HUES6 (cell line): ENCODE results near the gene SIX1.

ENCODE experiments used
- H3K27ac ChIP-seq: 2 replicates; pipeline ENCODE4 v1.7.0; 2013; ENCODE audit warnings: low read depth, mild to moderate bottlenecking, low read length, inconsistent platforms
- H3K27me3 ChIP-seq: 2 replicates; pipeline ENCODE4 v1.6.1; 2013; ENCODE audit warnings: low read length; ENCODE audit not compliant: control insufficient read depth, insufficient read depth
- H3K36me3 ChIP-seq: 2 replicates; pipeline ENCODE4 v1.6.1; 2013; ENCODE audit warnings: low read length; ENCODE audit not compliant: control insufficient read depth, insufficient read depth
- H3K4me1 ChIP-seq: 2 replicates; pipeline ENCODE4 v1.6.1; 2013; ENCODE audit warnings: low read length; ENCODE audit not compliant: control insufficient read depth, insufficient read depth
- H3K4me3 ChIP-seq: 2 replicates; pipeline ENCODE4 v1.5.1; 2013; ENCODE audit warnings: low read depth, low read length
- H3K9ac ChIP-seq: one replicate; pipeline ENCODE4 v1.6.1; 2013; ENCODE audit warnings: mild to moderate bottlenecking, low read length
- H3K9me3 ChIP-seq: 2 replicates; pipeline ENCODE4 v1.6.1; 2013; ENCODE audit warnings: low read depth, low read length; ENCODE audit not compliant: control insufficient read depth, insufficient read depth

SIX1 gene

DNA sequence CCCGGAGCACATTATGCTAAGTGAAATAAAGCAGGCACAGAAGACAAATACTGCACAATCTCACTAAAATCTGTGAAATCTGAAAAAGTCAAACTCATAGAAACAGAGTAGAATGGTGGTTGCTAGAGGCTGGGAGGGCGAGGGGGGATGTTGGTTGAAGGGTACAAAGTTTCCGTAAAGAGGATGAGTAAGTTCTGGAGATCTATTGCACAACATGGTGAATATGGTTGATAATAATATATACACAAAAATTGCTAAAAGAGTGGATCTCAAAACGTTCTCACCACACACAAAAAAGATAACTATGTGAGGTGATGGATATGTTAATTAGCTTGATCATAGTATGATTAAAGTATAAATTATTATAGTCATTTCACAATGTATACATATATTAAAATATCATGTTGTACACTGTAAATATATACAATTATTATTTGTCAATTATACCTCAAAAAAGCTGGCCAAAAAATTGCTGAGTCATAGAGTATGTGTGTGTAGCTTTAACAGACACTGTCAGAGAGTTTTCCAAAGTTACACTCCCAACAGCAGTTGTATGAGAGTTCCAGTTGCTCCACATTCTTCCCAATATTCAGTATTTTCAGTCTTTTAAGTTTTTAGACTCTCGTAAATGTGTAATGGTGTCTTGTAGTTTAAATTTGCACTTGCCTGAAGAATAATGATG lies 19.3 kb upstream of the SIX1 start:
- H3K4me1 ChIP-seq: no peaks in the 10 kb centered on the region
- H3K27me3 ChIP-seq: no peaks in the 10 kb centered on the region
- no peaks in the 10 kb centered on the region for H3K9me3 ChIP-seq
- no peak overlapping the region for H3K27ac ChIP-seq
- H3K36me3 ChIP-seq: no peaks in the 10 kb centered on the region
- no peak overlapping the region for H3K9ac ChIP-seq
- H3K4me3 ChIP-seq: no peak overlapping the region

DNA sequence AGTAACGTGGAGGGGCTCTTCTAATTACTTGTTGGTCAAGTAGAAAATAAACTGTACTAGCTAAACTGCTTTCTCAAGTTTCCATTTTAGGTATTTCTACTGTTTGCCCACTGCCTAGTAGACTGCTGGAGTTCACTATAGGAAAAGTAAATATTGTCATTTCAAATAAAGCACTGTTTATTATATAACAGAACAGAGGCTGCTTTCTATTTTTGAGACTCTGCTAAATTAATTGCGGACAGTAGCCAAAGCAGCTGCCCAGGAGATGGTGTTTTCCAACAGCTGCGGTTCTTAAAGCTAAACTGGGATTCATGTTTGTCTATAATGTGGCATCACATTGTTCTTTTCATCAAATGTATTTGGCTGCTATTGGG lies 15.9 kb upstream of the SIX1 start:
- Histone ChIP-seq H3K27ac (no peak overlapping the region), H3K4me1 (no peaks in the 10 kb centered on the region), H3K27me3 (peaks cover 4% of the 10 kb centered on the region; the same call in 1 of the 2 replicates), H3K36me3 (no peaks in the 10 kb centered on the region), H3K9ac (no peak overlapping the region), H3K9me3 (no peaks in the 10 kb centered on the region), H3K4me3 (no peak overlapping the region)

GRCh38 chr14:60662982-60663381 lies 13.7 kb upstream of the SIX1 start:
- Histone ChIP-seq H3K9me3 (no peaks in the 10 kb centered on the region), H3K27me3 (peaks cover 26% of the 10 kb centered on the region), H3K4me1 (peaks cover 7% of the 10 kb centered on the region), H3K27ac (no peak overlapping the region), H3K4me3 (no peak overlapping the region), H3K9ac (no peak overlapping the region), H3K36me3 (no peaks in the 10 kb centered on the region)

DNA sequence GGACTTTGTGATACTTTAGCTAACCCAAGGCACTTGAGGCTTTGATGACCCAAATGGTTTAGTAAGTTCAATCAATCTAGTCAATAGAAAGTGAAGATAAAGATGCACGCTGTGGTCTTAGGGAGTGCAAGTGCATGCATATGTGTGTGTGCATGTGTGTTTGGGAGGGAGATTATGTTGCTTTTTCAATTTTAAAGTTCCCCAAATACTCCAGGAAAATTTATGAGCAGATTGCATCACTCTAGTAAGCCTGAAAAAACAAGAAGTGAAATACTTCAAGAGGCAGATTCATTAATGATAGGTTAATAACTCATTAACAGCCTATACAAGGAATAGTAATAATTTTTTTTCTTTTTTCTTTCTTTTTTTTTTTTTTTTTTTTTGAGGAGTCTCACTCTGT lies 12.4 kb upstream of the SIX1 start:
- H3K4me3 ChIP-seq: no peak overlapping the region
- H3K9me3 ChIP-seq: no peaks in the 10 kb centered on the region
- H3K27ac ChIP-seq: no peak overlapping the region
- H3K27me3 ChIP-seq: peaks cover 39% of the 10 kb centered on the region
- peaks cover 10% of the 10 kb centered on the region for H3K4me1 ChIP-seq
- no peaks in the 10 kb centered on the region for H3K36me3 ChIP-seq
- H3K9ac ChIP-seq: no peak overlapping the region

- peaks cover 66% of the 10 kb centered on the region for H3K27me3 ChIP-seq
- H3K36me3 ChIP-seq: no peaks in the 10 kb centered on the region
- H3K4me1 ChIP-seq: peaks cover 24% of the 10 kb centered on the region
- H3K4me3 ChIP-seq: no peak overlapping the region
- no peak overlapping the region for H3K9ac ChIP-seq
- H3K9me3 ChIP-seq: no peaks in the 10 kb centered on the region
- no peak overlapping the region for H3K27ac ChIP-seq
These were observed 9.8 kb upstream of the SIX1 start for GRCh38 chr14:60658909-60659585.

GRCh38 chr14:60658211-60658690 lies 9.0 kb upstream of the SIX1 start:
- Histone ChIP-seq H3K27me3 (peaks cover 74% of the 10 kb centered on the region), H3K36me3 (no peaks in the 10 kb centered on the region), H3K4me3 (peak overlapping the region; percentile 70), H3K27ac (no peak overlapping the region), H3K9me3 (no peaks in the 10 kb centered on the region), H3K9ac (no peak overlapping the region), H3K4me1 (peaks cover 32% of the 10 kb centered on the region)

- Histone ChIP-seq H3K27ac (no peak overlapping the region), H3K4me3 (peak overlapping the region; percentile 70)
These were observed 8.4 kb upstream of the SIX1 start for GRCh38 chr14:60657456-60658210.

GRCh38 chr14:60656686-60657455 lies 7.6 kb upstream of the SIX1 start:
- Histone ChIP-seq H3K36me3 (no peaks in the 10 kb centered on the region), H3K4me3 (peak overlapping the region; percentile 70), H3K4me1 (peaks cover 45% of the 10 kb centered on the region), H3K9ac (peak overlapping the region; percentile 47), H3K9me3 (no peaks in the 10 kb centered on the region), H3K27ac (no peak overlapping the region), H3K27me3 (peaks cover 87% of the 10 kb centered on the region)

More at GRCh38 chr14:60657456-60658210, 8.4 kb upstream of the SIX1 start:
- H3K36me3 ChIP-seq: no peaks in the 10 kb centered on the region
- no peaks in the 10 kb centered on the region for H3K9me3 ChIP-seq
- H3K4me1 ChIP-seq: peaks cover 38% of the 10 kb centered on the region
- H3K27me3 ChIP-seq: peaks cover 80% of the 10 kb centered on the region
- H3K9ac ChIP-seq: peak overlapping the region; percentile 47

DNA sequence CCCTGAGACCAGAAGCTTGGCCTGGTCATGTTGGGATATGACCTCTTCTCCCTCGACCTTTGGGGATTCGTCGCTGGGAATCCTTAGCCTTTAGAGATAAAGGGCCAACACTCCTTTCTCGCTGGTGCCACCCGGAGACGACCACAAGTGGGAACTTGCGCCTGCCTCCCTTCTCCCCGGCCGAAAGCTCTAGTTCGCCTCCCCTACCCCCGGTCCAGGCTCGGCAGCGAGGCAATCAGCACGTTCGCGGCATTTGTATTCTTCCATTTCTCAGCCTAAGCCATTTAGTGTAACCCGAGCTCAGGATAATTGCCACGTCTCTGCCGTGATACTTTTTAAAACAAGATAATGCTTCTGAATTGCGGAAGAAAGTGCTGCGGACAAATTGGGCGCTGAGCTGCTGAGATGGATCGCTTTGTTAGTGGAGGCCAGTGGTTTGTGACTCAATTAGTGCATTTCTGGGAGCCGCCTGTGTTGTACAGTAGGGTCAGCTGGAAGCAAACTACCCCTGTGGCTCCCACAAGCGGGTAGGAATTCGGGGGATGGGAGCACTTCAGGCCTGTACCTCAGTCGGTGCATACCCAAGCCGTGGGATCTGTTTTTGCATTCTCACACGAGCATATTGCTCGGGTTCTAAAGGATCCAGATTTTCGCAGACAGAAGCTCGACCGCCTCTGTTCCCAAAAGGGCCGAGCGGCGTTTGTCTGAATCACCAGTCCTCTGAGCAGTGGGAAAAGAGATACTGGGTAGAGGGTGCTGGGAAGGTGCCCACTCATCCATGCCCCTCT lies 6.8 kb upstream of the SIX1 start:
- Histone ChIP-seq H3K27me3 (peaks cover 95% of the 10 kb centered on the region), H3K4me3 (peak overlapping the region; percentile 70), H3K27ac (no peak overlapping the region), H3K9ac (peak overlapping the region; percentile 9), H3K36me3 (no peaks in the 10 kb centered on the region), H3K9me3 (no peaks in the 10 kb centered on the region), H3K4me1 (peaks cover 52% of the 10 kb centered on the region)
